ENCODE measurements around the gene DDAH1.

DDAH1 gene

GRCh38 chr1:85295654-85296053, 169.3 kb downstream of the DDAH1 start:
- no peak for DNase-seq

GRCh38 chr1:85295006-85295431, 169.9 kb downstream of the DDAH1 start:
- no peak for DNase-seq

GRCh38 chr1:85290826-85291225, 174.1 kb downstream of the DDAH1 start:
- no peak for DNase-seq

GRCh38 chr1:85289848-85290335, 175.1 kb downstream of the DDAH1 start:
- DNase-seq: no peak

- DNase-seq: no peak
These were observed 175.6 kb downstream of the DDAH1 start for GRCh38 chr1:85289207-85289847.

GRCh38 chr1:85284202-85284601, 180.8 kb downstream of the DDAH1 start:
- DNase-seq: no peak

- DNase-seq: peak; percentile 18
These were observed 181.3 kb downstream of the DDAH1 start for GRCh38 chr1:85283475-85284199.

- no peak for DNase-seq
These were observed 182.5 kb downstream of the DDAH1 start for GRCh38 chr1:85282424-85282823.

- DNase-seq: no peak
These were observed 184.3 kb downstream of the DDAH1 start for GRCh38 chr1:85280636-85281035.

- no peak for DNase-seq
These were observed 185.4 kb downstream of the DDAH1 start for GRCh38 chr1:85279458-85280080.

GRCh38 chr1:85278853-85279314, 186.1 kb downstream of the DDAH1 start:
- DNase-seq: peak; percentile 62

GRCh38 chr1:85277802-85278201, 187.2 kb downstream of the DDAH1 start:
- no peak for DNase-seq

- no peak for DNase-seq
These were observed 187.8 kb downstream of the DDAH1 start for GRCh38 chr1:85276978-85277639.

GRCh38 chr1:85276215-85276977, 188.6 kb downstream of the DDAH1 start, which contains the start of gene BCL10:
TSS of gene BCL10 (minus strand) at chr1:85276632. CDS start at chr1:85276352, 280 bp downstream.
- DNase-seq: peak; percentile 99

GRCh38 chr1:85275701-85276214, 189.2 kb downstream of the DDAH1 start:
- DNase-seq: no peak

- DNase-seq: no peak
These were observed 189.9 kb downstream of the DDAH1 start for GRCh38 chr1:85274969-85275453.

GRCh38 chr1:85273397-85273796, 191.6 kb downstream of the DDAH1 start:
- DNase-seq: no peak

- no peak for DNase-seq
These were observed 196.0 kb downstream of the DDAH1 start for GRCh38 chr1:85268801-85269585.
